Retinal pigment epithelial cell (primary cell): Measurements from ENCODE around the gene TMEM87B.

ENCODE experiments used
- DNase-seq: peaks from one replicate; pipeline ENCODE4 v3.0.0-alpha.2; 2010; ENCODE audit warnings: low read depth
- H3K4me3 ChIP-seq: 2 replicates; pipeline ENCODE4 v1.5.1; 2011; ENCODE audit warnings: mild to moderate bottlenecking, low read length, control low read depth, moderate library complexity
- TF ChIP-seq, protein P1 (sequence below): conservative IDR thresholded peaks from 2 replicates; pipeline ENCODE4 v1.5.1; 2011; ENCODE audit warnings: low read depth, low read length, control low read depth, inconsistent platforms

TMEM87B gene

DNA sequence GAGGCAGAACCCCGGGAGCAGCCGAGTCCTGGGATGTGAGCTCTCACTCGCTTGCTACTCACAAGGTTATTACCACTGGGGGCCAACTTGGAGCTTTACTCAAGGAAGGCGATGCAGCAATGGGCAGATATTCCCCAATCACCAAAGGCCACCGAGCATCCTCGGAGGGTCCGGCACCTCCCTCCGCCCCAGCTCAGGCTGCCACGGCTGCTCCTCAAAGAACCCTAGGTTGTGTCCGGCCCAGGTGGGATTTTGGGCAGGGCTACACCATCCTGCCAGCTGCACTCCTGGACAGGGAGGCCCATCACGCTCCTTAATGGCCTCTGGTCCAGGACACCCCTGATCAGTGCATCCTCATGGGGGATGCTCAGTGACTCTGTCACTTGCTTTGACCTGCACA is 107.9 kb downstream of the TMEM87B start:
- TF ChIP-seq, protein P1, sequence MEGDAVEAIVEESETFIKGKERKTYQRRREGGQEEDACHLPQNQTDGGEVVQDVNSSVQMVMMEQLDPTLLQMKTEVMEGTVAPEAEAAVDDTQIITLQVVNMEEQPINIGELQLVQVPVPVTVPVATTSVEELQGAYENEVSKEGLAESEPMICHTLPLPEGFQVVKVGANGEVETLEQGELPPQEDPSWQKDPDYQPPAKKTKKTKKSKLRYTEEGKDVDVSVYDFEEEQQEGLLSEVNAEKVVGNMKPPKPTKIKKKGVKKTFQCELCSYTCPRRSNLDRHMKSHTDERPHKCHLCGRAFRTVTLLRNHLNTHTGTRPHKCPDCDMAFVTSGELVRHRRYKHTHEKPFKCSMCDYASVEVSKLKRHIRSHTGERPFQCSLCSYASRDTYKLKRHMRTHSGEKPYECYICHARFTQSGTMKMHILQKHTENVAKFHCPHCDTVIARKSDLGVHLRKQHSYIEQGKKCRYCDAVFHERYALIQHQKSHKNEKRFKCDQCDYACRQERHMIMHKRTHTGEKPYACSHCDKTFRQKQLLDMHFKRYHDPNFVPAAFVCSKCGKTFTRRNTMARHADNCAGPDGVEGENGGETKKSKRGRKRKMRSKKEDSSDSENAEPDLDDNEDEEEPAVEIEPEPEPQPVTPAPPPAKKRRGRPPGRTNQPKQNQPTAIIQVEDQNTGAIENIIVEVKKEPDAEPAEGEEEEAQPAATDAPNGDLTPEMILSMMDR = no peak
- no peak overlapping the region for H3K4me3 ChIP-seq
- DNase-seq = no peak

DNA sequence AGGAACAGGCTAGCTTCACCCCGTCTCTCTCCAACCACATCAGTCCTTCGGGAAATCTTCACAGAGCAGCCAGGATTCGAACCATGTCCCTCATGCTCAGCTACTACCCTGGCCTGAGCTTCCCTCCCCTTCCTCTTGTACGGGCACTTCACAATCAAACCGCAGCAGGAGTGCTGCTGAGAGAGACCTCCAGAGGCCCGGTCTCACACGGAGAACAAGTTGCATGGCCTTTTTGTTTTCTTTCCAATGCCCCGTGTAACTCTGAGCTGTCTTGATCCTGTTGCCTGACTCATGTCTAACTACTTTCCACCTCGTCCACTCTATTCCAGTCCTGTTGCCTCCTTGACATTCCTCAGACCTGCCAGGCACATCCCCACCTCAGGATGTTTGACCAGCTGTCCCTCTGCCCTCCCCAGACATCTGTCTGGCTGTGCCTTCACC is 108.5 kb downstream of the TMEM87B start:
- H3K4me3 ChIP-seq = no peak overlapping the region
- TF ChIP-seq, protein P1 = no peak
- no peak for DNase-seq

- no peak overlapping the region for H3K4me3 ChIP-seq
- no peak for DNase-seq
- TF ChIP-seq, protein P1 = no peak
These were observed 109.8 kb downstream of the TMEM87B start for GRCh38 chr2:112164876-112165275.

- TF ChIP-seq, protein P1 = no peak
- no peak overlapping the region for H3K4me3 ChIP-seq
- DNase-seq = no peak
These were observed 110.2 kb downstream of the TMEM87B start for GRCh38 chr2:112165296-112165695.

DNA sequence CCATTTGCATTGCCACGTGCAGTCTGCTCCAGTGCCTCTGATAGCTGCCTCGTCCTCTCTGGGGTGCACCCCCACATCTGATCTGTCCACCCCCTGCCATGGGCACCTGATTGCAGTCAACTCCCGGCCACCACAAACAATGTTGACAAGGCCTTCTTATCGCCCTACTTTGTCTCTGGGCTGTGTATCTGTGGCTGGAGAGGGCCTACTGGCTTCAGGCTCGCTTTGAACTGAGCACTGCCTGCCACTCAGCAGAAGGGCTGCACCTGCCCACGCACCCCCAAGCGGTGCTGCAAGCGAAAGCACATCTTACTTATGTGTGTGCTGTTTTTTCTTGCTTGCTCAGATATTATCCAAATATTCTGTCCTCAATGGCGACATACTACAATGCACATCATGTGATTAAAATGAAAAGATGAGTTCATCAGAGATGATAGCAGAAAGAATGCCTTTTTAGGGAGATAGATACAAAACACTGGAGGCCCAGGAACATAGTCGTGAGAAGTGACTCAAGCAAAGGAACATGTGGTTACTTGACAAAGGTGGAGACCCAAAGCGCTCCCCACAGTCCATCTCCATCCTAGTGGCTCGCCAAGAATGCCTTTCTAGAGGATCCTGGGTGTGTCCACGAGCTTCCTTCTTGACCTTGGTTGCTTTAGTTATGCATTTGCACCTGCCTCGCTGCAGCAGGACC is 111.9 kb downstream of the TMEM87B start:
- TF ChIP-seq, protein P1 = no peak
- no peak for DNase-seq
- no peak overlapping the region for H3K4me3 ChIP-seq

- no peak for DNase-seq
- TF ChIP-seq, protein P1 = no peak
- no peak overlapping the region for H3K4me3 ChIP-seq
These were observed 113.5 kb downstream of the TMEM87B start for GRCh38 chr2:112168422-112169124.
